ENCODE data around the gene LRRC8D.

The LRRC8D gene

GRCh38 chr1:89799495-89799894 is 21.3 kb upstream of the LRRC8D start:
- DNase-seq (ENCODE audit: low spot score in 2 of 2), result no peak
- Mint-ChIP-seq H3K27me3 (no peaks in the 10 kb centered on the region), H3K9me3 (no peaks in the 10 kb centered on the region), H3K4me1 (no peaks in the 10 kb centered on the region), H3K4me3 (no peak overlapping the region), H3K27ac (no peak overlapping the region), H3K36me3 (no peaks in the 10 kb centered on the region)
- ATAC-seq (ENCODE audit: low read depth), result no peak

GRCh38 chr1:89800022-89800655 is 20.7 kb upstream of the LRRC8D start:
- no peaks in the 10 kb centered on the region for H3K9me3 Mint-ChIP-seq
- H3K4me3 Mint-ChIP-seq, result no peak overlapping the region
- no peaks in the 10 kb centered on the region for H3K4me1 Mint-ChIP-seq
- no peaks in the 10 kb centered on the region for H3K36me3 Mint-ChIP-seq
- no peak for ATAC-seq (ENCODE audit: low read depth)
- H3K27ac Mint-ChIP-seq, result no peak overlapping the region
- no peak for DNase-seq (ENCODE audit: low spot score in 2 of 2)
- H3K27me3 Mint-ChIP-seq, result no peaks in the 10 kb centered on the region

- no peaks in the 10 kb centered on the region for H3K4me1 Mint-ChIP-seq
- no peaks in the 10 kb centered on the region for H3K36me3 Mint-ChIP-seq
- no peaks in the 10 kb centered on the region for H3K9me3 Mint-ChIP-seq
- no peak overlapping the region for H3K27ac Mint-ChIP-seq
- ATAC-seq (ENCODE audit: low read depth) (no peak), DNase-seq (ENCODE audit: low spot score in 2 of 2) (no peak)
- no peaks in the 10 kb centered on the region for H3K27me3 Mint-ChIP-seq
- no peak overlapping the region for H3K4me3 Mint-ChIP-seq
Measured at GRCh38 chr1:89800718-89801117, 20.1 kb upstream of the LRRC8D start.

DNA sequence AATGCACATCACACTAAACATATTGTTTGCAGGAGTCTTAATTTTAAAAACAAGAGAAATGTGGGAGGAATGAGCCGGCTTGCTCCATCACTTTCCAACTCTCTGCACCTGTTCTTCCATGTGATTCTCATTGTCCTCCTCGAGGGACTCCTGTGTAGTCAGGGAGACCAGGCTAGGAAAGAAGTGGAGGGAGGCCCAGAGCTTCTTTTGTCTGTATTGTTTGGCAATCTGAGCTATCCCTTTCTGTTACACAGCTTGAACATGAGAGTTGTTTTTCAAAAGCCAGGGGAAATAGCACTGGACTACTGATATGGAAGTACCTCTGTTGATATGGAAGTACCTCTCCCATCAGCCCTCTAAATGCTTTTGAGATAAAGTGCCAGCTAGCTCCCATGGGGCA is 18.8 kb upstream of the LRRC8D start:
- Mint-ChIP-seq H3K9me3 (no peaks in the 10 kb centered on the region), H3K4me1 (no peaks in the 10 kb centered on the region), H3K4me3 (no peak overlapping the region), H3K27me3 (no peaks in the 10 kb centered on the region), H3K27ac (no peak overlapping the region), H3K36me3 (no peaks in the 10 kb centered on the region)
- ATAC-seq (ENCODE audit: low read depth) (no peak), DNase-seq (ENCODE audit: low spot score in 2 of 2) (no peak)

GRCh38 chr1:89802841-89803240 is 18.0 kb upstream of the LRRC8D start:
- Mint-ChIP-seq H3K27ac (no peak overlapping the region), H3K9me3 (no peaks in the 10 kb centered on the region), H3K36me3 (no peaks in the 10 kb centered on the region), H3K4me1 (no peaks in the 10 kb centered on the region), H3K4me3 (no peak overlapping the region), H3K27me3 (no peaks in the 10 kb centered on the region)
- ATAC-seq (ENCODE audit: low read depth) (no peak), DNase-seq (ENCODE audit: low spot score in 2 of 2) (no peak)

- no peak overlapping the region for H3K4me3 Mint-ChIP-seq
- H3K9me3 Mint-ChIP-seq, result no peaks in the 10 kb centered on the region
- no peaks in the 10 kb centered on the region for H3K27me3 Mint-ChIP-seq
- no peaks in the 10 kb centered on the region for H3K4me1 Mint-ChIP-seq
- no peak overlapping the region for H3K27ac Mint-ChIP-seq
- H3K36me3 Mint-ChIP-seq, result no peaks in the 10 kb centered on the region
- peak; percentile 97 for ATAC-seq (ENCODE audit: low read depth)
- peak; percentile 82 to 89 for DNase-seq (ENCODE audit: low spot score in 2 of 2)
Measured at GRCh38 chr1:89804642-89805237, 16.1 kb upstream of the LRRC8D start.

DNA sequence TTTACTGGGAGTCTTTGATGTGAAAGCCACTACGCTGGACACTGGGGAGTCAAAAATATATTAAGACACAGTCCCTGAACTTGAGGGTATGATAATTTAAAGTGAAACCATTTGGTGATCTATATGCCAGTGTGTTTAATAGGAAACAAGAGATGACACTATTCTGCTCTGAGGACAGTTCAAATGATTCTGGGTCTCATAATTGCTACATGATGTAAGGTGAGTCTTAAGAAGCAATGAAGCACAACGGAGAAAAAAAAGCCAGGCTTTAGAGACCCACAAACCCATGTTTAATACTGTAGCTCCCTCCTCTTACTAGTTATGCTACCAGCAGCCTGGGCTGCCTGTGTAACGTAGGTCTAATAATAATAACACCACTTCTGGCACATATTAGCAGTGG is 14.2 kb upstream of the LRRC8D start:
- Mint-ChIP-seq H3K27me3 (no peaks in the 10 kb centered on the region), H3K36me3 (no peaks in the 10 kb centered on the region), H3K27ac (no peak overlapping the region), H3K4me1 (no peaks in the 10 kb centered on the region), H3K4me3 (no peak overlapping the region), H3K9me3 (no peaks in the 10 kb centered on the region)
- DNase-seq (ENCODE audit: low spot score in 2 of 2), result no peak
- ATAC-seq (ENCODE audit: low read depth), result no peak

DNA sequence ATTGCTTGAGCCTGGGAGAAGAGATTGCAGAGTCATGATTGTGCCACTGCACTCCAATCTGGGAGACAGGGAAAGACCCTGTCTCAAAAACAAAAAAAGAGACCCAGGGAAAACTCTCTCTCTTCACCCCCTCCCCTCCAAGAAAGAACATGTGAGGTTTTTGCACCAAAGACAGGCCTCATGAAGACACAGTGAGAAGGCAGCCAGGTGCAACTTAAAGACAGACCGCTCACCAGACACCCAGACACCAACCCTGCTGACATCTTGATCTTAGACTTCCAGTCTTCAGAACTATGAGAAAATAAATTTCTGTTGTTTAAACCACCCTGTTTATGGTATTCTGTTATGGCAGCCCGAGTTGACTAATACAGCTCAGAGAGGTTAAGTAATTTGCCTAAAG is 13.3 kb upstream of the LRRC8D start:
- H3K9me3 Mint-ChIP-seq, result no peaks in the 10 kb centered on the region
- no peak for DNase-seq (ENCODE audit: low spot score in 2 of 2)
- ATAC-seq (ENCODE audit: low read depth), result no peak
- no peak overlapping the region for H3K4me3 Mint-ChIP-seq
- H3K27ac Mint-ChIP-seq, result no peak overlapping the region
- H3K4me1 Mint-ChIP-seq, result no peaks in the 10 kb centered on the region
- H3K36me3 Mint-ChIP-seq, result no peaks in the 10 kb centered on the region
- no peaks in the 10 kb centered on the region for H3K27me3 Mint-ChIP-seq

- no peak overlapping the region for H3K27ac Mint-ChIP-seq
- DNase-seq (ENCODE audit: low spot score in 2 of 2), result no peak
- no peaks in the 10 kb centered on the region for H3K4me1 Mint-ChIP-seq
- no peak for ATAC-seq (ENCODE audit: low read depth)
- no peaks in the 10 kb centered on the region for H3K36me3 Mint-ChIP-seq
- H3K27me3 Mint-ChIP-seq, result no peaks in the 10 kb centered on the region
- H3K9me3 Mint-ChIP-seq, result no peaks in the 10 kb centered on the region
- no peak overlapping the region for H3K4me3 Mint-ChIP-seq
Measured at GRCh38 chr1:89807983-89808382, 12.8 kb upstream of the LRRC8D start.

DNA sequence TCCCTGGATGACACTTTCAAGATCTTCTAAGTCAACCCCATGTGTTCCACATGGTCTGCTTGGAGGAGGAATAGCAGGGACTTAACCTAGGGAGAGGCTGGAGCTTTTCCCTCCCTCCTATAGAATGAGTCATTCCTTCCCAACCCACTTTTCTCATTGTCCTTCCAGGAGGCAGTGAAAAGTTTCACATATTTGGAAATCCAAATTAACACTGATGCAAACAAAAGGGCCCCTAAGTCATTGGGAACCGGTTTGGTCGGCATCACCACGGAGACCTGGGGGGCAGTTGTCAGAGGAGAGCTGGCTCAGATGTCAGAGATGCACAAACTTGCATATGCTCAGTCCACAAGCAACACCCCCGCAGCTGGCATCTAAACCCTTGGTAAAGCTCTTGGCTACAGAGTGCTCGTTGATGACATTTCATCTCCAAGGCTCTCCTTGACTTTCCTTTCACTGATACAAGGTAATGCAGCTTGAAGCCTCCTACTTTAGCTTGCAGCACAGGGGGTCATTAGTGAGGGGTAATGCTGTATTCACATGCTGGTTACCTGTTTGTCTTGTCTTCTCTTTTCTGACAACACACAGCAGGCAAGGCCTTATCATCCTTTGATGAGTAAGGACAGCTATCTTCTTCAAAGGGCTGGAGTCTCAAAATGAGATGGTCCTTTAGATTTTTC is 12.3 kb upstream of the LRRC8D start:
- Mint-ChIP-seq H3K27me3 (no peaks in the 10 kb centered on the region), H3K4me3 (no peak overlapping the region), H3K9me3 (no peaks in the 10 kb centered on the region), H3K27ac (no peak overlapping the region), H3K4me1 (no peaks in the 10 kb centered on the region), H3K36me3 (no peaks in the 10 kb centered on the region)
- no peak for DNase-seq (ENCODE audit: low spot score in 2 of 2)
- no peak for ATAC-seq (ENCODE audit: low read depth)

DNA sequence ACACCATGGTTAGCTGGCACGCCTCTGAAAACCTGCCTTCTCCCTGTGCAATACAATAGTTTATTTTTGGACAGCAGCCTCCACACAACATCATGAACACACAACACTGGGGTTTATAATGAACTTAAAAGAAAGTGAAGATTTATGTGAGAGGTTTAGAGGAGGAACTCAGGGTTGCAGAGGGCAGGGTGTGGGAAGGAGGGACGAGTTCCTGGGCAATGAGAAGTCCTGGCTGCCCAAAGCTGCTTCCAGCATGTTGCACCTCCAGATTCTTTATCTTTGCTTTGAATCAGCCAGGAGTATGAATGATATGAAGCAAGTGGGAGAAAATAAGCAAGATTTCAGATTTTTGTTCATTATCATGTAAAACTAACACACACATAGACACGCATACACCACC is 11.3 kb upstream of the LRRC8D start:
- Mint-ChIP-seq H3K4me3 (no peak overlapping the region), H3K9me3 (no peaks in the 10 kb centered on the region), H3K36me3 (no peaks in the 10 kb centered on the region), H3K27ac (no peak overlapping the region), H3K4me1 (peaks cover 2% of the 10 kb centered on the region), H3K27me3 (no peaks in the 10 kb centered on the region)
- ATAC-seq (ENCODE audit: low read depth) (no peak), DNase-seq (ENCODE audit: low spot score in 2 of 2) (no peak)

DNA sequence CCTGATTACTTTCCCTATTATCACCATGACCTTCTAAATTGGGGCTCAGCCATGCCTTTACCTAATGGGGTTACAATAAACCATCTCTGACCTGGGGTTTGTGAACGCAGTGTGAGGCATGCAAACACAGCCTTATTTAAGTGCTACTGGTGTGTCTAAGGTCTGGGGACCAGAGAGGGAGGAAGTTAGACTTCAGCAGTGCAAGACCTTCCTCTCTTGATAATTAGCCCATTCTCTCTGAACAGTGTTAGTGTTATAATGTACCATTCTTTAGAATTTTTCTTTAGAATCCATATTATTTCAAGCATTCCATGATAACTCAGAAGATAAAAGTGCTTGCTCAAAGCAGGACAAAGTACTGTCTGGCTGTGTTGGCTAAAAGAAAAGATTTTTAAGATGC is 10.5 kb upstream of the LRRC8D start:
- ATAC-seq (ENCODE audit: low read depth) (no peak), DNase-seq (ENCODE audit: low spot score in 2 of 2) (no peak)
- Mint-ChIP-seq H3K27ac (no peak overlapping the region), H3K27me3 (no peaks in the 10 kb centered on the region), H3K9me3 (no peaks in the 10 kb centered on the region), H3K4me3 (no peak overlapping the region), H3K36me3 (no peaks in the 10 kb centered on the region), H3K4me1 (peaks cover 9% of the 10 kb centered on the region)

DNA sequence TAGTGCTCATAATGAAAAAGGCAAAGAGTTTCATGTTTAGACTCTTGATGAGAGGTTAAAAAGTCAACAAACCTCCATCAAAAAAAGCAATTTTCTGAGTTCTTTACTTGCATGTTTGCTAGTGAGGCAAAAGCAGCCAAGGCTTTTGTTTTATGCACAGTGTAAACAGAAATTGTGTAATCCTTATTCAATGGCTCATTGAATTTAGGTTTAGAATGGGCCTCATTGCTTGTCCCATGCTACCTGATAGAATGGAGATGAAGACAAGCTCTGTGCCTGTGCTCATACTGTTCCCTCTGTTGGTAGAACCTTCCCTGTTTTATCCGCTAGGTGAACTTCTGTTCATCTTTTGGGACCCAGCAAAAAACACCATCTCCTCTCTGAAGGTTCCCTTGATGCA is 10.0 kb upstream of the LRRC8D start:
- no peaks in the 10 kb centered on the region for H3K36me3 Mint-ChIP-seq
- no peak overlapping the region for H3K4me3 Mint-ChIP-seq
- DNase-seq (ENCODE audit: low spot score in 2 of 2), result no peak
- H3K27ac Mint-ChIP-seq, result no peak overlapping the region
- H3K4me1 Mint-ChIP-seq, result peaks cover 13% of the 10 kb centered on the region
- H3K9me3 Mint-ChIP-seq, result no peaks in the 10 kb centered on the region
- H3K27me3 Mint-ChIP-seq, result no peaks in the 10 kb centered on the region
- no peak for ATAC-seq (ENCODE audit: low read depth)

DNA sequence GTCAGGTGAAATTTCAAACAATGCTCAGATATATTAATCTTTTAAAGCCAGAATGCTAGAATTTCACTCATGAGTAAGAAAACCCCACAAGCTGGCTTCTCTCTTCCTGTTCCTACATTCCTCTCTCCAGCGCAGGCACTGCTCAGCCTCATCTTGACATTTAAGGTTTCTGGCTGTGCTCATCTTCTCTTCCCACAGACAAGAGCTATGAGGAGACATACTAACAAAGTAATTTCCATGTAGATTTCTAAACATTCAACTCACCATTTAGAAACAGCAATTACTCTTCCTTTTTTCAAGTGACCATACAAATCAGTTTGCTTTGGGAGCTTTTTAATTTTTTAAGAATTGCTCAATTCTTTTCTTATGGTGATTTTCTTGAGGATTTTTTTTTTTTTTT is 7.8 kb upstream of the LRRC8D start:
- Mint-ChIP-seq H3K4me3 (no peak overlapping the region), H3K27ac (no peak overlapping the region), H3K36me3 (no peaks in the 10 kb centered on the region), H3K27me3 (no peaks in the 10 kb centered on the region), H3K4me1 (peaks cover 15% of the 10 kb centered on the region), H3K9me3 (no peaks in the 10 kb centered on the region)
- ATAC-seq (ENCODE audit: low read depth) (no peak), DNase-seq (ENCODE audit: low spot score in 2 of 2) (no peak)

GRCh38 chr1:89815040-89815439 is 5.8 kb upstream of the LRRC8D start:
- DNase-seq (ENCODE audit: low spot score in 2 of 2) (no peak), ATAC-seq (ENCODE audit: low read depth) (no peak)
- Mint-ChIP-seq H3K9me3 (no peaks in the 10 kb centered on the region), H3K4me1 (peaks cover 22% of the 10 kb centered on the region), H3K27me3 (no peaks in the 10 kb centered on the region), H3K27ac (peak overlapping the region; percentile 5), H3K36me3 (peaks cover 2% of the 10 kb centered on the region), H3K4me3 (no peak overlapping the region)
